Measurements from ENCODE around the gene SNX3. TPM values are rescaled to one million over a fixed set of nuclear protein-coding genes. Genes with fewer than 3 reads are reported as not detected.
"Not testable (repeated sequence)": the region's sequence is repeated elsewhere in the genome, so short reads cannot be mapped to it uniquely, and the experiment has no call there.

Gene SNX3
- polyA plus RNA-seq (ENCODE audit: insufficient read length in 4 of 4) = 100 to 1,000 TPM; 188 to 256 (median 230) TPM

GRCh38 chr6:108260809-108261569 is at the start of gene SNX3:
Gene SNX3, minus strand, starts transcription at chr6:108261040. Its CDS starts 119 bp downstream, at chr6:108260921.
- DNase-seq (ENCODE audit: low read depth in 4 of 4, low spot score in 2 of 4) = peak; percentile 90 to 95 (median 92)

- no peak for DNase-seq (ENCODE audit: low read depth in 4 of 4, low spot score in 2 of 4)
Observed at GRCh38 chr6:108309844-108310243, 49.0 kb upstream of the SNX3 start.

GRCh38 chr6:108308641-108309040 is 47.8 kb upstream of the SNX3 start:
- not testable (repeated sequence) for DNase-seq (ENCODE audit: low read depth in 4 of 4, low spot score in 2 of 4)

- DNase-seq (ENCODE audit: low read depth in 4 of 4, low spot score in 2 of 4) = no peak
Observed at GRCh38 chr6:108304646-108305045, 43.8 kb upstream of the SNX3 start.

- no peak for DNase-seq (ENCODE audit: low read depth in 4 of 4, low spot score in 2 of 4)
Observed at GRCh38 chr6:108302386-108302785, 41.5 kb upstream of the SNX3 start.

- DNase-seq (ENCODE audit: low read depth in 4 of 4, low spot score in 2 of 4) = no peak
Observed at GRCh38 chr6:108295676-108296075, 34.8 kb upstream of the SNX3 start.

- peak; percentile 79 to 91 (median 86) for DNase-seq (ENCODE audit: low read depth in 4 of 4, low spot score in 2 of 4)
Observed at GRCh38 chr6:108294727-108295625, 34.1 kb upstream of the SNX3 start, which contains the start of gene AFG1L. Gene AFG1L, plus strand, starts transcription at chr6:108295054. Its CDS starts 26 bp downstream, at chr6:108295080.

GRCh38 chr6:108294297-108294726 is 33.5 kb upstream of the SNX3 start:
- peak in 1 of 4 donors; percentile 9 for DNase-seq (ENCODE audit: low read depth in 4 of 4, low spot score in 2 of 4)

GRCh38 chr6:108293527-108294296 is 32.9 kb upstream of the SNX3 start:
- DNase-seq (ENCODE audit: low read depth in 4 of 4, low spot score in 2 of 4) = no peak

- DNase-seq (ENCODE audit: low read depth in 4 of 4, low spot score in 2 of 4) = not testable (repeated sequence)
Observed at GRCh38 chr6:108292561-108292960, 31.7 kb upstream of the SNX3 start.

GRCh38 chr6:108291091-108291490 is 30.3 kb upstream of the SNX3 start:
- DNase-seq (ENCODE audit: low read depth in 4 of 4, low spot score in 2 of 4) = no peak

- no peak for DNase-seq (ENCODE audit: low read depth in 4 of 4, low spot score in 2 of 4)
Observed at GRCh38 chr6:108288742-108289141, 27.9 kb upstream of the SNX3 start.

- DNase-seq (ENCODE audit: low read depth in 4 of 4, low spot score in 2 of 4) = no peak
Observed at GRCh38 chr6:108287373-108287772, 26.5 kb upstream of the SNX3 start.

- no peak for DNase-seq (ENCODE audit: low read depth in 4 of 4, low spot score in 2 of 4)
Observed at GRCh38 chr6:108286366-108286765, 25.5 kb upstream of the SNX3 start.

GRCh38 chr6:108285381-108285780 is 24.5 kb upstream of the SNX3 start:
- DNase-seq (ENCODE audit: low read depth in 4 of 4, low spot score in 2 of 4) = no peak

- no peak for DNase-seq (ENCODE audit: low read depth in 4 of 4, low spot score in 2 of 4)
Observed at GRCh38 chr6:108277831-108278230, 17.0 kb upstream of the SNX3 start.

GRCh38 chr6:108277295-108277694 is 16.5 kb upstream of the SNX3 start:
- no peak for DNase-seq (ENCODE audit: low read depth in 4 of 4, low spot score in 2 of 4)

- DNase-seq (ENCODE audit: low read depth in 4 of 4, low spot score in 2 of 4) = no peak
Observed at GRCh38 chr6:108275976-108276375, 15.1 kb upstream of the SNX3 start.

- no peak for DNase-seq (ENCODE audit: low read depth in 4 of 4, low spot score in 2 of 4)
Observed at GRCh38 chr6:108274546-108274945, 13.7 kb upstream of the SNX3 start.

- not testable (repeated sequence) for DNase-seq (ENCODE audit: low read depth in 4 of 4, low spot score in 2 of 4)
Observed at GRCh38 chr6:108269955-108270354, 9.1 kb upstream of the SNX3 start.

- DNase-seq (ENCODE audit: low read depth in 4 of 4, low spot score in 2 of 4) = no peak
Observed at GRCh38 chr6:108268845-108269244, 8.0 kb upstream of the SNX3 start.
